CD4-positive, alpha-beta T cell (primary cell): ENCODE data around the gene MFSD6. TPM values are rescaled to one million over a fixed set of nuclear protein-coding genes. Genes with fewer than 3 reads are reported as not detected.

Source experiments
- ATAC-seq: fragments of 200-7000 bp; cut with Tn5 transposase; one replicate; pipeline ENCODE4 v1.10.0; 2022; ENCODE audit warnings: mild to moderate bottlenecking; ENCODE audit not compliant: poor library complexity
- CTCF ChIA-PET: fragments of 350-600 bp; sonication (Branson Sonifier 250); formaldehyde crosslinking; loops from one replicate; lab custom pipeline; 2021; ENCODE audit warnings: antibody characterized with exemption, inconsistent platforms; lab: Charles Lee
- POLR2A ChIA-PET: fragments of 350-600 bp; sonication (Branson Sonifier 250); formaldehyde crosslinking; loops from one replicate; lab custom pipeline; 2021; ENCODE audit warnings: antibody characterized with exemption, inconsistent platforms; lab: Charles Lee
- DNase-seq, 14 experiments: peaks; one replicate each; pipeline ENCODE4 v3.0.0-alpha.2; 2013 to 2020; ENCODE audit warnings: mixed read lengths in 2 of 14
- H3K27ac ChIP-seq, 2 donors: one replicate each; pipeline versions ENCODE4 v1.5.1 to v1.7.0; 2013; ENCODE audit warnings: low read length in 2 of 2, low read depth in 1 of 2, mild to moderate bottlenecking in 1 of 2
- H3K27me3 ChIP-seq, 2 experiments: 1 replicate in 1 of 2; 2 replicates in 1 of 2; pipeline versions ENCODE4 v1.6.1 to v1.7.0; 2013; ENCODE audit warnings: low read length in 2 of 2, control low read depth in 1 of 2, mild to moderate bottlenecking in 1 of 2, moderate library complexity in 1 of 2; ENCODE audit not compliant: insufficient read depth in 2 of 2, control insufficient read depth in 1 of 2
- H3K36me3 ChIP-seq: one replicate; pipeline ENCODE4 v1.6.1; 2013; ENCODE audit warnings: low read length, control low read depth; ENCODE audit not compliant: insufficient read depth
- H3K4me1 ChIP-seq: one replicate; pipeline ENCODE4 v1.6.1; 2013; ENCODE audit warnings: low read length, control low read depth; ENCODE audit not compliant: insufficient read depth
- H3K4me3 ChIP-seq: one replicate; pipeline ENCODE4 v1.5.1; 2013; ENCODE audit warnings: mild to moderate bottlenecking, low read length, moderate library complexity
- H3K9me3 ChIP-seq, 2 experiments: 1 replicate in 1 of 2; 2 replicates in 1 of 2; pipeline versions ENCODE4 v1.6.1 to v1.7.0; 2013; ENCODE audit warnings: low read length in 2 of 2, mild to moderate bottlenecking in 2 of 2, control low read depth in 1 of 2, moderate library complexity in 1 of 2; ENCODE audit not compliant: control insufficient read depth in 1 of 2, insufficient read depth in 1 of 2
- H3K27ac Mint-ChIP-seq: one replicate; pipeline ENCODE4 v1.8.0; 2020; ENCODE audit warnings: mixed read lengths
- H3K27me3 Mint-ChIP-seq: one replicate; pipeline ENCODE4 v1.8.0; 2021; ENCODE audit warnings: mixed read lengths
- H3K36me3 Mint-ChIP-seq: one replicate; pipeline ENCODE4 v1.8.0; 2021; ENCODE audit warnings: low read depth, mixed read lengths
- H3K4me1 Mint-ChIP-seq: one replicate; pipeline ENCODE4 v1.8.0; 2021; ENCODE audit warnings: low read depth, mixed read lengths
- H3K4me3 Mint-ChIP-seq: one replicate; pipeline ENCODE4 v1.8.0; 2020; ENCODE audit warnings: mild to moderate bottlenecking, mixed read lengths
- H3K9me3 Mint-ChIP-seq: one replicate; pipeline ENCODE4 v1.8.0; 2020; ENCODE audit warnings: mixed read lengths
- intact Hi-C, 2 experiments: fragments of 100-400 bp; cut with DNase I in 1 of 2; cut with micrococcal nuclease in 1 of 2; formaldehyde crosslinking; loops; one replicate each; pipeline versions ENCODE4 v1.15.1 to v1.9.0; 2023 to 2025; cut with DNase I, micrococcal nuclease
- total RNA-seq, 174 experiments: library from RNA in 2 of 174; stranded (reverse) in 2 of 174; gene quantifications; one replicate each; pipeline ENCODE4 v1.2.3 and lab custom pipeline; 2021 to 2026
- TF ChIP-seq, protein P1 (sequence below): fragments of 200-600 bp; IDR thresholded peaks from one replicate; pipeline ENCODE4 v1.8.0; 2022; ENCODE audit warnings: antibody characterized with exemption, mild to moderate bottlenecking

The MFSD6 gene
- total RNA-seq, 2 experiments from 2014 or later: 41.2 to 47.8 TPM

GRCh38 chr2:190512539-190513095 is 104.5 kb downstream of the MFSD6 start:
- intact Hi-C loops: no loop called here
- ChIA-PET POLR2A (interaction anchor here (2.0 kb wide), 1 partner anchor 22 kb away, joined by 5 read pairs; the partner anchor contains the start of gene NEMP2), CTCF (interaction anchor here (1.3 kb wide), 1 partner anchor 13 kb away, joined by 3 read pairs; no protein-coding TSS in a partner anchor)
- peaks cover 20% of the 10 kb centered on the region for H3K4me1 Mint-ChIP-seq
- peaks cover 15% of the 10 kb centered on the region for H3K36me3 ChIP-seq
- DNase-seq: no peak
- no peaks in the 10 kb centered on the region for H3K9me3 ChIP-seq
- ATAC-seq: no peak
- H3K27ac Mint-ChIP-seq: no peak overlapping the region
- peaks cover 64% of the 10 kb centered on the region for H3K36me3 Mint-ChIP-seq
- no peaks in the 10 kb centered on the region for H3K27me3 ChIP-seq
- TF ChIP-seq, protein P1, sequence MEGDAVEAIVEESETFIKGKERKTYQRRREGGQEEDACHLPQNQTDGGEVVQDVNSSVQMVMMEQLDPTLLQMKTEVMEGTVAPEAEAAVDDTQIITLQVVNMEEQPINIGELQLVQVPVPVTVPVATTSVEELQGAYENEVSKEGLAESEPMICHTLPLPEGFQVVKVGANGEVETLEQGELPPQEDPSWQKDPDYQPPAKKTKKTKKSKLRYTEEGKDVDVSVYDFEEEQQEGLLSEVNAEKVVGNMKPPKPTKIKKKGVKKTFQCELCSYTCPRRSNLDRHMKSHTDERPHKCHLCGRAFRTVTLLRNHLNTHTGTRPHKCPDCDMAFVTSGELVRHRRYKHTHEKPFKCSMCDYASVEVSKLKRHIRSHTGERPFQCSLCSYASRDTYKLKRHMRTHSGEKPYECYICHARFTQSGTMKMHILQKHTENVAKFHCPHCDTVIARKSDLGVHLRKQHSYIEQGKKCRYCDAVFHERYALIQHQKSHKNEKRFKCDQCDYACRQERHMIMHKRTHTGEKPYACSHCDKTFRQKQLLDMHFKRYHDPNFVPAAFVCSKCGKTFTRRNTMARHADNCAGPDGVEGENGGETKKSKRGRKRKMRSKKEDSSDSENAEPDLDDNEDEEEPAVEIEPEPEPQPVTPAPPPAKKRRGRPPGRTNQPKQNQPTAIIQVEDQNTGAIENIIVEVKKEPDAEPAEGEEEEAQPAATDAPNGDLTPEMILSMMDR: no peak
- H3K4me3 Mint-ChIP-seq: no peak overlapping the region
- no peaks in the 10 kb centered on the region for H3K9me3 Mint-ChIP-seq
- H3K27me3 Mint-ChIP-seq: no peaks in the 10 kb centered on the region
- H3K4me1 ChIP-seq: peaks cover 8% of the 10 kb centered on the region
- no peak overlapping the region for H3K27ac ChIP-seq
- H3K4me3 ChIP-seq: no peak overlapping the region

DNA sequence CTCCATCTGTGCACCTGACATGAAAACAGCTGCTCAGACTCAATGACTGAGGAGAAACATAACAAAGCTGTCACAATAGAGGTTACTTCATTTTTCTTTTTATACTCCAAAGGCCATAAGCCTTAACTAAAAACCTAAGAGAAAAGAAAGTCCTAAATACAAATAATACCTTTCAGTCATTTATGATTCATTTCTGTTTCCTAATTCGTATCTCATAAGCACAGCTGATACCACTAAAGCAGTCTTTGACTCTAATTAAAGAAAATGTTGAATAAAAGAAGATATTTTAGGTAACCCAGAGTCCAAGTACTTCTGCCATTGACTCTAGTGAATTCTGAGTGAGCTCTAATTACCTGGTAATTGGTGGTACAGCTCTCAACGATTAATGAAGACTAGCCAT is 105.7 kb downstream of the MFSD6 start:
- intact Hi-C loops: loop anchor here in 1 of 2 experiments (2.0 kb wide), 1 partner anchor 19 kb away; no protein-coding TSS in a partner anchor
- H3K27me3 Mint-ChIP-seq: no peaks in the 10 kb centered on the region
- no peak overlapping the region for H3K27ac Mint-ChIP-seq
- no peak overlapping the region for H3K27ac ChIP-seq
- H3K4me1 Mint-ChIP-seq: peaks cover 20% of the 10 kb centered on the region
- H3K9me3 Mint-ChIP-seq: no peaks in the 10 kb centered on the region
- H3K4me3 ChIP-seq: no peak overlapping the region
- POLR2A ChIA-PET: interaction anchor here (0.7 to 1.7 kb wide), 2 partner anchors 20 to 107 kb away, joined by 3 to 7 read pairs; partner anchors contain the start of gene NEMP2
- CTCF ChIA-PET: no interaction called here
- DNase-seq: no peak
- H3K4me3 Mint-ChIP-seq: no peak overlapping the region
- peaks cover 8% of the 10 kb centered on the region for H3K4me1 ChIP-seq
- H3K27me3 ChIP-seq: no peaks in the 10 kb centered on the region
- H3K36me3 ChIP-seq: peaks cover 10% of the 10 kb centered on the region
- no peak for ATAC-seq
- TF ChIP-seq, protein P1: no peak
- peaks cover 51% of the 10 kb centered on the region for H3K36me3 Mint-ChIP-seq
- no peaks in the 10 kb centered on the region for H3K9me3 ChIP-seq

DNA sequence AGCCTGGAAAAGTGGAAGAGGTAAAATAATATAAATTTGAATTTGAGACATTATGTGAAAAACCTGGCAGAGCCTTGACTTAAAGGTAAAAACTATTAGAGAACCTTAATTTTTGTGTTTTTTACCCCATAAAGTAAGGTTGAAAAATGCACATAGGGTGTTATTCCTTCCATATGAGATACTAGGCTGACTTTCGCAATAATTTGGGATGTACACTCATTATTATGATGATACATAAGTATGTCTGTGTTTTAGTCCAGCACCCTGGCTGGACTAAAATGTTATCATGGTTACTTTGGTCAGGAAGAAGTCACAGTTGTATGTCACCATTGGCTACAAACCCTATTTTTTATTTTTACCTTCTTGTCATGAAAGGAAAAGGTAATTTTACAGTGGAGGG is 106.5 kb downstream of the MFSD6 start:
- ATAC-seq (no peak), DNase-seq (no peak)
- peaks cover 13% of the 10 kb centered on the region for H3K4me1 ChIP-seq
- CTCF ChIA-PET: no interaction called here
- H3K9me3 ChIP-seq: no peaks in the 10 kb centered on the region
- H3K4me3 ChIP-seq: no peak overlapping the region
- intact Hi-C loops: loop anchor here in 1 of 2 experiments (2.0 to 5.0 kb wide), 2 partner anchors 18 to 107 kb away; partner anchors contain the start of gene MFSD6
- Mint-ChIP-seq H3K9me3 (no peaks in the 10 kb centered on the region), H3K36me3 (peaks cover 43% of the 10 kb centered on the region), H3K4me3 (no peak overlapping the region), H3K27ac (no peak overlapping the region), H3K4me1 (peaks cover 24% of the 10 kb centered on the region), H3K27me3 (no peaks in the 10 kb centered on the region)
- POLR2A ChIA-PET: interaction anchor here (1.7 kb wide), 1 partner anchor 19 kb away, joined by 7 read pairs; the partner anchor contains the start of gene NEMP2
- H3K36me3 ChIP-seq: peaks cover 11% of the 10 kb centered on the region
- TF ChIP-seq, protein P1: no peak
- no peaks in the 10 kb centered on the region for H3K27me3 ChIP-seq
- no peak overlapping the region for H3K27ac ChIP-seq
